ENCODE results near the gene SLC13A3. TPM values are rescaled to one million over a fixed set of nuclear protein-coding genes. Genes with fewer than 3 reads are reported as not detected.

The SLC13A3 gene
- polyA plus RNA-seq, 3 donors from 2014 or later = 0.26 TPM; not detected in 2

GRCh38 chr20:46549188-46549972 is 101.9 kb downstream of the SLC13A3 start:
- Mint-ChIP-seq H3K27me3 (ENCODE audit: low read depth in 3 of 3) (no peaks in the 10 kb centered on the region), H3K27ac (no peak overlapping the region), H3K4me1 (peaks cover 30 to 35% of the 10 kb centered on the region in 2 donors), H3K36me3 (no peaks in the 10 kb centered on the region), H3K9me3 (no peaks in the 10 kb centered on the region), H3K4me3 (no peak overlapping the region)
- no peak for DNase-seq

- Mint-ChIP-seq H3K27me3 (ENCODE audit: low read depth in 3 of 3) (no peaks in the 10 kb centered on the region), H3K27ac (no peak overlapping the region), H3K36me3 (no peaks in the 10 kb centered on the region), H3K4me1 (peaks cover 30 to 35% of the 10 kb centered on the region in 2 donors), H3K9me3 (no peaks in the 10 kb centered on the region), H3K4me3 (no peak overlapping the region)
- DNase-seq = no peak
Measured at GRCh38 chr20:46548688-46549087, 102.6 kb downstream of the SLC13A3 start.

GRCh38 chr20:46547995-46548394 is 103.3 kb downstream of the SLC13A3 start:
- DNase-seq = no peak
- Mint-ChIP-seq H3K36me3 (no peaks in the 10 kb centered on the region), H3K9me3 (no peaks in the 10 kb centered on the region), H3K27me3 (ENCODE audit: low read depth in 3 of 3) (no peaks in the 10 kb centered on the region), H3K4me1 (peaks cover 24 to 28% of the 10 kb centered on the region in 2 donors), H3K27ac (no peak overlapping the region), H3K4me3 (no peak overlapping the region)

DNA sequence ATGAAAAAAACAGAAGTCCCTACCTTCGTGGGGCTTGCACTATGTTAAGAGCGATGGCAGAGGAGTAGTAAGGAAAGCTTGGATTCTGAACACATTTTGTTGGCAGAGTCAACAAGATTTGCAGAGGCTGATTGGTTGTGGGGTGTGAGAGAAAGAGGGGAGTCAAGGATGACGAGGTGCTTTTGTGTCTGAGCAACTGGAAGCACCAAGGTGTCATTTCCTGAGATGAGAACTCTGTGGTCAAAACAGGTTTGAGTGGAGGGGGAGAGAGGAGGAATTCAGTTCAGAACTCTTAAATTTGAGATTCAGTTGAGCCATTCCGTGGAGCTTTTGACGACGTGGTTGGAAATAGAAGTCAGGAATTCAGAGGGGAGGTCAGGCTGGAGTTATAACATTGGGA is 104.3 kb downstream of the SLC13A3 start:
- peaks cover 14 to 17% of the 10 kb centered on the region in 2 donors for H3K4me1 Mint-ChIP-seq
- no peaks in the 10 kb centered on the region for H3K9me3 Mint-ChIP-seq
- DNase-seq = no peak
- no peak overlapping the region for H3K4me3 Mint-ChIP-seq
- H3K27ac Mint-ChIP-seq = no peak overlapping the region
- no peaks in the 10 kb centered on the region for H3K36me3 Mint-ChIP-seq
- H3K27me3 Mint-ChIP-seq (ENCODE audit: low read depth in 3 of 3) = no peaks in the 10 kb centered on the region

DNA sequence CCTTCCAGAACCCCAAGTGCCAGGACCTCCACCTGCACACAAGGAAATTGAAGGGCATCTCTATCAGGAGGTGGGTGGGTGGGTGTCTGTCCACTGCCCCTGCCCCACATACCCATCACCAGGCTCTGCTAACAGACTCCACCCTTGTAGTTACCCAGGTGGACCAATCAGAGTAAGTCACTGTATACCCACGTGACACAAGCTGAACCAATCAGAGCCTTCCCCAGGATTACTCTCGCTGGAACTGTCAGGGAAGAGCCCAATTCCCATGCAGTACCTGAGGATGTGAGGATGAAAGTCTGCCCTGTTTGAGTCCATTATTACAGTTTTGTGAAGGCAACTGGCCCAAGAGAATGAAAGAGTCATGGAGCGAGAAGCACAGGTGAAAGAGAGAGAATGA is 105.0 kb downstream of the SLC13A3 start:
- no peak overlapping the region for H3K4me3 Mint-ChIP-seq
- H3K27me3 Mint-ChIP-seq (ENCODE audit: low read depth in 3 of 3) = no peaks in the 10 kb centered on the region
- H3K36me3 Mint-ChIP-seq = no peaks in the 10 kb centered on the region
- H3K27ac Mint-ChIP-seq = no peak overlapping the region
- peaks cover 9 to 12% of the 10 kb centered on the region in 2 donors for H3K4me1 Mint-ChIP-seq
- H3K9me3 Mint-ChIP-seq = no peaks in the 10 kb centered on the region
- no peak for DNase-seq

GRCh38 chr20:46545827-46546138 is 105.5 kb downstream of the SLC13A3 start:
- Mint-ChIP-seq H3K27ac (no peak overlapping the region), H3K27me3 (ENCODE audit: low read depth in 3 of 3) (no peaks in the 10 kb centered on the region), H3K4me1 (peaks cover 9 to 12% of the 10 kb centered on the region in 2 donors), H3K36me3 (no peaks in the 10 kb centered on the region), H3K9me3 (no peaks in the 10 kb centered on the region), H3K4me3 (no peak overlapping the region)
- DNase-seq = no peak

- no peaks in the 10 kb centered on the region for H3K36me3 Mint-ChIP-seq
- H3K27ac Mint-ChIP-seq = peak overlapping the region in 3 of 6 donors; percentile 16 to 63 (median 56)
- peak; percentile 11 to 20 (median 18) for DNase-seq
Measured at GRCh38 chr20:46545077-46545826, 106.0 kb downstream of the SLC13A3 start.

GRCh38 chr20:46544576-46544975 is 106.7 kb downstream of the SLC13A3 start:
- Mint-ChIP-seq H3K4me3 (peak overlapping the region in 1 of 5 donors; percentile 55), H3K4me1 (peaks cover 9 to 12% of the 10 kb centered on the region in 2 donors), H3K9me3 (no peaks in the 10 kb centered on the region), H3K27ac (no peak overlapping the region), H3K27me3 (ENCODE audit: low read depth in 3 of 3) (no peaks in the 10 kb centered on the region), H3K36me3 (no peaks in the 10 kb centered on the region)
- no peak for DNase-seq

More at GRCh38 chr20:46545077-46545826, 106.0 kb downstream of the SLC13A3 start:
- Mint-ChIP-seq H3K9me3 (no peaks in the 10 kb centered on the region), H3K4me1 (peaks cover 9 to 12% of the 10 kb centered on the region in 2 donors), H3K4me3 (peak overlapping the region in 4 of 5 donors; percentile 40 to 60 (median 56)), H3K27me3 (ENCODE audit: low read depth in 3 of 3) (no peaks in the 10 kb centered on the region)

DNA sequence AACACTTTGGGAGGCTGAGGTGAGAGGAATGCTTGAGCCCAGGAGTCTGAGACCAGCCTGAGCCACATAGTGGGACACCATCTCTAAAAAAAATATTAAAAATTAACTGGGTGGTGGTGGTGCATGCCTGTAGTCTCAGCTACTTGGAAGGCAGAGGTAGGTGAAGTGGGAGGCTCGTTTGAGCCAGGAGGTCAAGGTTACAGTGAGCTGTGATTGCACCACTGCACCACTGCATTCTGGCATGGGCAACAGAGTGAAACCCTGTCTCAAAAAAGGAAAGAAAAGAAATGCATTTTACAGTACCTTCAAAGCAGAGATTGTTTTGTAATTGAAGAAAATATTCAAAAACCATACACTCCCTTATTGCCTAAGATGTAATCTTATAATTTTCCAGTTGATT is 107.3 kb downstream of the SLC13A3 start:
- H3K4me3 Mint-ChIP-seq = no peak overlapping the region
- H3K4me1 Mint-ChIP-seq = peaks cover 9 to 12% of the 10 kb centered on the region in 2 donors

GRCh38 chr20:46543033-46543432 is 108.2 kb downstream of the SLC13A3 start:
- no peak for DNase-seq
- H3K9me3 Mint-ChIP-seq = no peaks in the 10 kb centered on the region
- H3K36me3 Mint-ChIP-seq = no peaks in the 10 kb centered on the region
- H3K27ac Mint-ChIP-seq = no peak overlapping the region
- H3K27me3 Mint-ChIP-seq (ENCODE audit: low read depth in 3 of 3) = peaks cover 0 to 2% (median 2%) of the 10 kb centered on the region in 3 donors
- peaks cover 9 to 12% of the 10 kb centered on the region in 2 donors for H3K4me1 Mint-ChIP-seq
- H3K4me3 Mint-ChIP-seq = no peak overlapping the region

More for the DNA sequence above, 107.3 kb downstream of the SLC13A3 start:
- no peak for DNase-seq
- Mint-ChIP-seq H3K36me3 (no peaks in the 10 kb centered on the region), H3K27ac (no peak overlapping the region), H3K9me3 (no peaks in the 10 kb centered on the region), H3K27me3 (ENCODE audit: low read depth in 3 of 3) (peaks cover 0 to 1% (median 0%) of the 10 kb centered on the region in 3 donors)

- no peak overlapping the region for H3K27ac Mint-ChIP-seq
- no peaks in the 10 kb centered on the region for H3K9me3 Mint-ChIP-seq
- H3K4me1 Mint-ChIP-seq = peaks cover 9 to 12% of the 10 kb centered on the region in 2 donors
- H3K27me3 Mint-ChIP-seq (ENCODE audit: low read depth in 3 of 3) = peaks cover 0 to 6% (median 2%) of the 10 kb centered on the region in 3 donors
- H3K4me3 Mint-ChIP-seq = no peak overlapping the region
- no peaks in the 10 kb centered on the region for H3K36me3 Mint-ChIP-seq
- DNase-seq = no peak
Measured at GRCh38 chr20:46541229-46541935, 109.9 kb downstream of the SLC13A3 start.

DNA sequence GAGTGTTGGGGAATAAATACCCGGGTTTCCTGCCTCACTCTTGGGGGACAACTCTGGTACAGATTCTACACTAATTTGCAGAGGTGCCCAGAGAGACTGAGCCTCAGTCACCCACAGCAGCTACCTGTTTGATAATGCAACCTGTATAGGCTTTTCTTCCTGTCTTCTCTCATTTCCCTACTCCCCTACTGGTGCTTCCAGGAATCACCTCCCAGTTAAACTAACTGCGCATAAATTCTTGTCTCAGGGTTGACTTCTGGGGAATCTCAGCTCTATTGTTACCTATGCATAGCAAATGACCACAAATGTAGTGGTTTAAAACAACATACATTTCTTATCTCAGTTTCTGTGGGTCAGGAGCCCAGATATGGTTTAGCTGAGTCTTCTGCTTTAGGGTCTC is 112.1 kb downstream of the SLC13A3 start:
- no peak overlapping the region for H3K27ac Mint-ChIP-seq
- H3K36me3 Mint-ChIP-seq = no peaks in the 10 kb centered on the region
- H3K4me3 Mint-ChIP-seq = no peak overlapping the region
- DNase-seq = no peak
- no peaks in the 10 kb centered on the region for H3K9me3 Mint-ChIP-seq
- peaks cover 0 to 6% (median 2%) of the 10 kb centered on the region in 3 donors for H3K27me3 Mint-ChIP-seq (ENCODE audit: low read depth in 3 of 3)
- H3K4me1 Mint-ChIP-seq = no peaks in the 10 kb centered on the region

GRCh38 chr20:46530640-46531039 is 120.6 kb downstream of the SLC13A3 start:
- Mint-ChIP-seq H3K4me3 (no peak overlapping the region), H3K27ac (no peak overlapping the region), H3K27me3 (ENCODE audit: low read depth in 3 of 3) (peaks cover 2 to 4% (median 2%) of the 10 kb centered on the region in 3 donors), H3K4me1 (no peaks in the 10 kb centered on the region), H3K36me3 (no peaks in the 10 kb centered on the region), H3K9me3 (no peaks in the 10 kb centered on the region)
- no peak for DNase-seq
